OCI-LY1 (cell line): ENCODE results near the gene SFSWAP.

Source experiments
- CTCF ChIP-seq: fragments of 200-600 bp; sonication (generic), shearing (Covaris generic); IDR thresholded peaks from 2 replicates; pipeline ENCODE4 v1.5.1; 2017; ENCODE audit warnings: mild to moderate bottlenecking, antibody characterized with exemption, low read length, moderate library complexity, mixed read lengths
- EZH2 ChIP-seq: fragments of 200-600 bp; sonication (generic), shearing (Covaris generic); IDR thresholded peaks from 2 replicates; pipeline ENCODE4 v1.8.0; 2017; ENCODE audit warnings: borderline replicate concordance, mixed run types, mild to moderate bottlenecking, antibody characterized with exemption, low read length, moderate library complexity, mixed read lengths

DNA sequence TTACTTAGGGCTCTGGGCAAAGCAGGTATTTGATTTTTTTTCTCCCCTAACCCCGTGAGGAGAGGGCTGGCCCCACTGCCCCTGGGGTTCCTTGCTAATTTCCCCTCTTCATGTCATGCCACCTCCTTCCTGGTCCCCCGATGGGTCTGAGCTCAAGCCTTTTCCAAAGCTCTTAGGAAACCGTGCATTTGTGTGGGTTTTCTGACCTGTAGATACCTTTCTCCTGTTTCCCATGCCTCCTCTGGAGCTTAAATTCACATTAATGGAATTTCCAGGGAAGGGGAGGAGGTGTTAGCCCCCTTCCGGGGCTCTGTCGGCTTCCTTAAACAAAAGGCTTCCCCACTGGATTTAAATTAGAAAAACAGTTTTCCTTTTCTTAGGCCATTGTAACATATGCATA lies 12.6 kb downstream of the SFSWAP start:
- TF ChIP-seq CTCF, result no peak
- no peak for TF ChIP-seq EZH2
